Coronary artery (tissue), 2 donors: ENCODE results near the gene AP3D1.

Experiments
- DNase-seq: peaks from one replicate; pipeline ENCODE4 v3.0.0-alpha.2; 2017; ENCODE audit warnings: low spot score
- H3K27ac ChIP-seq, 2 donors: fragments of 200-600 bp; sonication (generic); one replicate each; pipeline ENCODE4 v1.5.1; 2016 to 2019
- H3K4me3 ChIP-seq: fragments of 200-600 bp; sonication (generic); 2 replicates; pipeline ENCODE4 v1.5.1; 2016; ENCODE audit warnings: mild to moderate bottlenecking, moderate library complexity
- TF ChIP-seq, protein P1 (sequence below): fragments of 200-600 bp; sonication (generic); IDR thresholded peaks from one replicate; pipeline ENCODE4 v1.5.1; 2019; ENCODE audit warnings: antibody characterized with exemption

The AP3D1 gene

DNA sequence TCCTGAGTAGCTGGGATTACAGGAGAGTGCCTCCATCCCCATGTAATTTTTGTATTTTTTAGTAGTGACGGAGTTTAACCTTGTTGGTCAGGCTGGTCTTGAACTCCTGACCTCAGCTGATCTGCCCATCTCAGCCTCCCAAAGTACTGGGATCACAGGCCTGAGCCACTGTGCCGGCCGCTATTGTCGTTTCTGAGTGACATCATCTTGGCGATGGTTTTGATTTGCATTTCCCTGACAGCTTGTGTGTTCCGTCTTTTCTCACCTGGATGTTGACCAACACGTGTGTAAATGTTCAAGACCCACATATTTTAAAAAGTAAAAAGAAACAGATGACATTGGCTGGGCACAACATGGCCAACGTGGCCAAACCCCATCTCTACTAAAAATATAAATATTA, 87.5 kb downstream of the AP3D1 start:
- TF ChIP-seq, protein P1, sequence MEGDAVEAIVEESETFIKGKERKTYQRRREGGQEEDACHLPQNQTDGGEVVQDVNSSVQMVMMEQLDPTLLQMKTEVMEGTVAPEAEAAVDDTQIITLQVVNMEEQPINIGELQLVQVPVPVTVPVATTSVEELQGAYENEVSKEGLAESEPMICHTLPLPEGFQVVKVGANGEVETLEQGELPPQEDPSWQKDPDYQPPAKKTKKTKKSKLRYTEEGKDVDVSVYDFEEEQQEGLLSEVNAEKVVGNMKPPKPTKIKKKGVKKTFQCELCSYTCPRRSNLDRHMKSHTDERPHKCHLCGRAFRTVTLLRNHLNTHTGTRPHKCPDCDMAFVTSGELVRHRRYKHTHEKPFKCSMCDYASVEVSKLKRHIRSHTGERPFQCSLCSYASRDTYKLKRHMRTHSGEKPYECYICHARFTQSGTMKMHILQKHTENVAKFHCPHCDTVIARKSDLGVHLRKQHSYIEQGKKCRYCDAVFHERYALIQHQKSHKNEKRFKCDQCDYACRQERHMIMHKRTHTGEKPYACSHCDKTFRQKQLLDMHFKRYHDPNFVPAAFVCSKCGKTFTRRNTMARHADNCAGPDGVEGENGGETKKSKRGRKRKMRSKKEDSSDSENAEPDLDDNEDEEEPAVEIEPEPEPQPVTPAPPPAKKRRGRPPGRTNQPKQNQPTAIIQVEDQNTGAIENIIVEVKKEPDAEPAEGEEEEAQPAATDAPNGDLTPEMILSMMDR = no peak
- Histone ChIP-seq H3K4me3 (no peak overlapping the region), H3K27ac (peak overlapping the region; percentile 87 to 92)
- no peak for DNase-seq

DNA sequence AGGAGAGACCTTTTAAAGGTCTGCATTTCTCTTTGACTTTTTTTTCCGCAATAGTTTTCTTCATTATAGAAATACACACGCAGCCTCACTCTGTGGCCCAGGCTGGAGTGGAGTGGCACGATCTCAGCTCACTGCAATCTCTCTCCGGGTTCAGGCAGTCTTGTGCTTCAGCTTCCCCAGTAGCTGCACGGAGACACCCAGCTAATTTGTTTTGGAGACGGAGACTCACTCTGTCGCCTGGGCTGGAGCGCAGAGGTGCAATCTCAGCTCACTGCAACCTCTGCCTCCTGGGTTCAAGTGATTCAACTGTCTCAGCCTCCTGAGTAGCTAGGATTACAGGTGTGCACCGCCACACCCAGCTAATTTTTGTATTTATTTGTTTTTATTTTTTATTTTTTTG, 88.6 kb downstream of the AP3D1 start:
- no peak for DNase-seq
- TF ChIP-seq, protein P1 = no peak
- Histone ChIP-seq H3K4me3 (no peak overlapping the region), H3K27ac (no peak overlapping the region)

DNA sequence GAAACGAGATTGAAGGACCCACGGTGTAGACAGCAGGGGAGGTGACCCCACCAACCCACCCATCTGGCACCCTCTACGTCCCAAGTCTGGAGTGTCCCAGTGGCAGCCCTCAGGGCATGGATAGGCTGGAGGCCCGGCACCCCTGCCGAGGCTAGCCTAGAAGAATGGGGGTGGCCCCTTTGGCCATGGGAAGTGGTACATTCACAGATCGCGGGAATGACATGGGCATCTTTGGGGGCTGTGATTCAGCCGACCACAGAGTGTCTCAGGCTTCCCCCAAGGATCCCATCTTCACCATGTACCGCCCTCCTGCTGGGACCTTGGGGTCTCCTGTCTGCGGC, 89.0 kb downstream of the AP3D1 start:
- TF ChIP-seq, protein P1 = no peak
- DNase-seq = peak; percentile 64
- Histone ChIP-seq H3K4me3 (peak overlapping the region; percentile 74), H3K27ac (peak overlapping the region; percentile 95 to 99)

DNA sequence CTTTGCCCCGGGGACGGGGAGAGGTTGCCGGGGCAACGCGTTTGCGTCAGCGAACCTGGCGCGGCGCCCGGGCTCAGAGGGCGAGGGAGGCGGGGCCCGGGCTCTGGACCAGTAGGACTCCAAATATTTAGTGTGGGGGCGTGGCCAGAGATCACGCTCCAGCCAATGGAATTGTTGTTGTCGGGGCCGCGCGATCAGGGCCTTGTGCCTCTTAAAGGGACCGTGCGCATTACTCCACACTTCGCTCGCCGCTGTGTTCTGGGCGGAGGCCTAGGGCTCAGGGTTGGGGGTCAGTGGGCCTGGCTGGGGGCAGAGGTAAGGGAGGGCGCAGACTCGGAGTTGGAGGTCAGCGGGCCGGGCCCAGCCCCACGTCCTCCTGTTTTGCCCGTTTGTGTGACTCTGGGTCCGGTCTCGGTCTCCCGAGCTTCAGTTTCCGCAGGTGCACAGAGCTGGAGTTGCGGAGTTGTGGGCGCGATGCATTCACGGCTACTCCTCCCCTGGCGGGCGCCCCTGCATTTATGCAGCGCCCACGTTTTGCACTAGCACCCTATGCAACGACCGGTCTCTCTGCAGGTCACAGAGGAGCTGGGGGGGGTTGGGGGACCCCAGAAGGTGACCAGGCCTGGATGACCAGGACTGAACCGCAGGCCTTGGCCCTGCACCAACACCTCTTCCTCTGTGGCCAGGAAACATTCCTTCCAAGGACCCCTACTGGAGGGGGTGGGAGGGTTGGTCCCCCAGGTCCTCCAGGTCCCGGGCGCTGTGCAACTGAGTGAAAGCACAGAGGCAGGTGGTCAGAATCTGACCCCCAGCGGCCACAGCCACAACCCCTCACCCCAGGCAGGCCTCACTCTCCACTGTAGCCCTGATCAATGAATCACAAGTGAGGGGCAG, 89.6 kb downstream of the AP3D1 start:
- TF ChIP-seq, protein P1 = no peak
- Histone ChIP-seq H3K4me3 (peak overlapping the region; percentile 74), H3K27ac (peak overlapping the region; percentile 95 to 99)
- peak; percentile 99 for DNase-seq

DNA sequence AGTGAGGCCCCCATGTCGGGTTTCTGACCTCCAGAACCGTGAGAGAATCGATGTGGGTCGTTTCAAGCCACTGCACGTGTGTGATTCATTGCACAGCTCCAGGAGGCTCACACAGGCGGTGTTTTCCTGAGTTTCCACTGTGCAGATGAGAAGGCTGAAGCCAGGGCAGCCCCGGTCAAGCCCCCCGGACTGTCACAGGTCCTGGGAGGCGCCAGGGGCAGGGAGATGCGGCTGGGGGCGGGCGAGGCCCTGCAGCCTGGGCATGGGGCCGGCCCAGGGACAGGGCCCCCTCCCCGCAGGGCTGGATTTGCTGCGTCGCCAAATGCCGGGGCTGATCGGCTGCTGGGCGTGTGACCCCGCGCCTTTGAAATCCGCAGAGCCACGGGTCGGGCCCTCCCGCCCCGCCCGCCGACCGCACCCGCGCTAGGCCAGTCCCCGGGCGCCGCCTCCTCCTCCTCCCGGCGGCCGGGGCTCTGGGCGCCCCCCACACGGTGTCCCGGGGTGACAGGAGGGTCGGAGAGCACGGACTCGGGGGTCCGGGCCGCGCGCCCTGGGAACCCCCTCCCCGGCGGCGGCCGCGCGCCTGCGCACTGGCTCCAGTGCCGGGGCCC, 90.4 kb downstream of the AP3D1 start:
- TF ChIP-seq, protein P1 = no peak
- DNase-seq = peak; percentile 87
- Histone ChIP-seq H3K27ac (peak overlapping the region; percentile 95 to 99), H3K4me3 (peak overlapping the region; percentile 74)

DNA sequence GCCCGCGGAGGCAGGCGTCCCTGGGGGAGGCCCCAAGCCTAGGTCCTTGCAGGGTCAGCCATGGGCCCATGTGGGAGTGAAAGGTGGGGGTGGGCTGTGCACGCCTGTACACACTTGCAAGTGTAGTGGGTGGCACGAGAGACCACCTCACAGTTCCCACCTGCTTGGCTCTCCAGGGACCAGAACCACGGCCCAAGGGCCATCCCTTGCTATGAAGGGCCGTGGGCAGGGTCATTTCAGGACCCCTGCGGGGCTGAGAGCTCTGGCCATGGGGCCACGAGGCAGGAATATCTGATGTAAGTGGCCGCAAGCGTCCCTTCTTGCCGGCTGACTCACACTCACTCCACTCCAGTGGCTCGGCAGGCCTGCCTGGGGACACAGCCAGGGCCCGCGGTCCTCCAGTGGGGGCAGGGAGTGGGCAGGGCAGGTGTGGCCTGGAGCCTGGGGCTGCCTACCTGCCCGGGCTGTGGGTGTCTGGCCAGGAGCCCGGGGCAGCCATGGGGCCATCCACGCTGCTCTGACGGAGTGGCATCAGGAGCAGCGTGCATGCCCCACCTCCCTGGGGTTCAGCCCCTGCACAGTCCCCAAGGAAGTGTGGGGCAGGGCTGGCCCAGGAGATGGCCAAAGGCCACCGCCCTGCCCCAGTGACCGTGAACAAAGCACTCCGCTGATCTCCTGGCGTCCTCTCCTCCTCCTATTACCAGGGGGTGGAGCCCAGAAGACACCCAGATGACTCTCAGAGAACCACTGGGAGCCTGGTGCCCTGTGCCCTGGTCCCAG, 91.8 kb downstream of the AP3D1 start:
- Histone ChIP-seq H3K27ac (peak overlapping the region; percentile 95 to 99), H3K4me3 (peak overlapping the region; percentile 74)
- peak; percentile 87 for DNase-seq
- TF ChIP-seq, protein P1 = no peak
